ENCODE results near the gene SERPINA3.

GRCh38 chr14:94601884-94602391 lies 10.3 kb upstream of the SERPINA3 start:
- TF ChIP-seq, protein P1, sequence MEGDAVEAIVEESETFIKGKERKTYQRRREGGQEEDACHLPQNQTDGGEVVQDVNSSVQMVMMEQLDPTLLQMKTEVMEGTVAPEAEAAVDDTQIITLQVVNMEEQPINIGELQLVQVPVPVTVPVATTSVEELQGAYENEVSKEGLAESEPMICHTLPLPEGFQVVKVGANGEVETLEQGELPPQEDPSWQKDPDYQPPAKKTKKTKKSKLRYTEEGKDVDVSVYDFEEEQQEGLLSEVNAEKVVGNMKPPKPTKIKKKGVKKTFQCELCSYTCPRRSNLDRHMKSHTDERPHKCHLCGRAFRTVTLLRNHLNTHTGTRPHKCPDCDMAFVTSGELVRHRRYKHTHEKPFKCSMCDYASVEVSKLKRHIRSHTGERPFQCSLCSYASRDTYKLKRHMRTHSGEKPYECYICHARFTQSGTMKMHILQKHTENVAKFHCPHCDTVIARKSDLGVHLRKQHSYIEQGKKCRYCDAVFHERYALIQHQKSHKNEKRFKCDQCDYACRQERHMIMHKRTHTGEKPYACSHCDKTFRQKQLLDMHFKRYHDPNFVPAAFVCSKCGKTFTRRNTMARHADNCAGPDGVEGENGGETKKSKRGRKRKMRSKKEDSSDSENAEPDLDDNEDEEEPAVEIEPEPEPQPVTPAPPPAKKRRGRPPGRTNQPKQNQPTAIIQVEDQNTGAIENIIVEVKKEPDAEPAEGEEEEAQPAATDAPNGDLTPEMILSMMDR (conservative IDR thresholded peaks at IDR 0.05) = no peak
- no peak for TF ChIP-seq ZFX (IDR thresholded peaks at IDR 0.05)
